GM23338 (cell line): ENCODE data around the gene TRIO.

Source experiments
- EZH2 ChIP-seq: fragments of 200-600 bp; sonication (generic); IDR thresholded peaks from one replicate; pipeline ENCODE4 v1.8.0; 2017; ENCODE audit warnings: antibody characterized with exemption, mild to moderate bottlenecking, low read depth; ENCODE audit not compliant: unreplicated experiment
- EZH2phosphoT487 ChIP-seq: fragments of 200-600 bp; sonication (generic); IDR thresholded peaks from one replicate; pipeline ENCODE4 v1.8.1; 2018; ENCODE audit warnings: antibody characterized with exemption; ENCODE audit not compliant: unreplicated experiment
- TF ChIP-seq, protein P1 (sequence below), 2 experiments: fragments of 200-600 bp in 1 of 2; sonication (generic) in 1 of 2; conservative IDR thresholded peaks; 2 replicates each; pipeline versions ENCODE4 v1.5.1 to v1.6.1; 2016 to 2017; ENCODE audit warnings: antibody characterized with exemption in 2 of 2, low read depth in 2 of 2, mild to moderate bottlenecking in 2 of 2, moderate library complexity in 1 of 2

DNA sequence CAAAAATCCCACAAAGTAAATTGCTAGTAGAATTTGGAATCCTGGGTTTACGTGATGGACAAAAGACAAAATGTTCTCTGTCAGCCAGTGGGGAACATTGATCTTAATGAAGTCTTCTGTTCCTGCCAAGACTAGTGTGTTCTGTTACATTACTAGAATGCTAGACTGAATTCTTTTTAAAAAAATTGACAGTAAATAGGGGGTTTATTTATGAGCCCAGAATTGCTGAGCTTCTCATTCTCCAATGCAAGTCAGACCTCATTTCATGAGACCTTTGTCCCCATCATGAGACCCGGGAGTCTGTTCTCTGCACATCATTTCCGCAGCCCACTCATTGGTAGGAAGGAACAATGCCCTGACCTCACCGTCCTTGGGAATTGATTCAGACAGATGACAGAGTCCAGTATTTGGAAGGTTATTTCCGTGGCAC is 264.6 kb downstream of the TRIO start:
- TF ChIP-seq, protein P1, sequence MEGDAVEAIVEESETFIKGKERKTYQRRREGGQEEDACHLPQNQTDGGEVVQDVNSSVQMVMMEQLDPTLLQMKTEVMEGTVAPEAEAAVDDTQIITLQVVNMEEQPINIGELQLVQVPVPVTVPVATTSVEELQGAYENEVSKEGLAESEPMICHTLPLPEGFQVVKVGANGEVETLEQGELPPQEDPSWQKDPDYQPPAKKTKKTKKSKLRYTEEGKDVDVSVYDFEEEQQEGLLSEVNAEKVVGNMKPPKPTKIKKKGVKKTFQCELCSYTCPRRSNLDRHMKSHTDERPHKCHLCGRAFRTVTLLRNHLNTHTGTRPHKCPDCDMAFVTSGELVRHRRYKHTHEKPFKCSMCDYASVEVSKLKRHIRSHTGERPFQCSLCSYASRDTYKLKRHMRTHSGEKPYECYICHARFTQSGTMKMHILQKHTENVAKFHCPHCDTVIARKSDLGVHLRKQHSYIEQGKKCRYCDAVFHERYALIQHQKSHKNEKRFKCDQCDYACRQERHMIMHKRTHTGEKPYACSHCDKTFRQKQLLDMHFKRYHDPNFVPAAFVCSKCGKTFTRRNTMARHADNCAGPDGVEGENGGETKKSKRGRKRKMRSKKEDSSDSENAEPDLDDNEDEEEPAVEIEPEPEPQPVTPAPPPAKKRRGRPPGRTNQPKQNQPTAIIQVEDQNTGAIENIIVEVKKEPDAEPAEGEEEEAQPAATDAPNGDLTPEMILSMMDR (conservative IDR thresholded peaks at IDR 0.05; ENCODE audit: low read depth in 2 of 2), result no peak
- TF ChIP-seq EZH2, result no peak
- TF ChIP-seq EZH2phosphoT487, result no peak
